Vagina (tissue), 2 donors: Measurements from ENCODE around the gene DBNDD1. TPM values are rescaled to one million over a fixed set of nuclear protein-coding genes. Genes with fewer than 3 reads are reported as not detected.
"Not testable (repeated sequence)": the region's sequence is repeated elsewhere in the genome, so short reads cannot be mapped to it uniquely, and the experiment has no call there.

Experiments
- DNase-seq, 2 donors: peaks; one replicate each; pipeline ENCODE4 v3.0.0-alpha.2; 2017; ENCODE audit errors: extremely low spot score in 2 of 2
- H3K27ac ChIP-seq: fragments of 200-600 bp; sonication (generic); one replicate; pipeline ENCODE4 v1.5.1; 2019
- H3K27me3 ChIP-seq: fragments of 200-600 bp; sonication (generic); one replicate; pipeline ENCODE4 v1.5.1; 2019
- H3K36me3 ChIP-seq, 2 donors: fragments of 200-600 bp; sonication (generic); one replicate each; pipeline ENCODE4 v1.5.1; 2017 to 2019
- H3K4me1 ChIP-seq: fragments of 200-600 bp; sonication (generic); one replicate; pipeline ENCODE4 v1.5.1; 2019
- H3K4me3 ChIP-seq, 2 donors: fragments of 200-600 bp; sonication (generic); 1 replicate in 1 of 2; 2 replicates in 1 of 2; pipeline ENCODE4 v1.5.1; 2016 to 2019
- H3K9me3 ChIP-seq: fragments of 200-600 bp; sonication (generic); one replicate; pipeline ENCODE4 v1.5.1; 2019
- POLR2A ChIP-seq, 2 donors: fragments of 450-650 bp; IDR thresholded peaks; one replicate each; pipeline ENCODE4 v1.6.1; 2017; ENCODE audit warnings: antibody characterized with exemption in 2 of 2, mild to moderate bottlenecking in 2 of 2, moderate library complexity in 2 of 2
- POLR2AphosphoS5 ChIP-seq, 2 donors: sonication (generic); formaldehyde crosslinking; IDR thresholded peaks; one replicate each; pipeline ENCODE4 v1.9.0; 2017; ENCODE audit warnings: antibody characterized with exemption in 2 of 2, mild to moderate bottlenecking in 2 of 2, low read depth in 1 of 2; ENCODE audit not compliant: insufficient read depth in 1 of 2
- intact Hi-C: fragments of 100-400 bp; cut with DNase I; formaldehyde crosslinking; loops from one replicate; pipeline ENCODE4 v1.15.1; 2023
- total RNA-seq: library from RNA; depleted of rRNA; stranded (reverse); fragments of >200 nt; gene quantifications from one replicate; pipeline ENCODE4 v1.2.3, GENCODE V29; 2016
- TF ChIP-seq, protein P1 (sequence below), 3 experiments: fragments of 450-650 bp in 2 of 3; fragments of 200-600 bp in 1 of 3; sonication (generic) in 1 of 3; IDR thresholded peaks; one replicate each; pipeline ENCODE4 v1.5.1; 2017 to 2019; ENCODE audit warnings: antibody characterized with exemption in 3 of 3, mild to moderate bottlenecking in 2 of 3, moderate library complexity in 2 of 3

Gene DBNDD1
- total RNA-seq, 1 donor from 2014 or later, result 8.1 TPM

DNA sequence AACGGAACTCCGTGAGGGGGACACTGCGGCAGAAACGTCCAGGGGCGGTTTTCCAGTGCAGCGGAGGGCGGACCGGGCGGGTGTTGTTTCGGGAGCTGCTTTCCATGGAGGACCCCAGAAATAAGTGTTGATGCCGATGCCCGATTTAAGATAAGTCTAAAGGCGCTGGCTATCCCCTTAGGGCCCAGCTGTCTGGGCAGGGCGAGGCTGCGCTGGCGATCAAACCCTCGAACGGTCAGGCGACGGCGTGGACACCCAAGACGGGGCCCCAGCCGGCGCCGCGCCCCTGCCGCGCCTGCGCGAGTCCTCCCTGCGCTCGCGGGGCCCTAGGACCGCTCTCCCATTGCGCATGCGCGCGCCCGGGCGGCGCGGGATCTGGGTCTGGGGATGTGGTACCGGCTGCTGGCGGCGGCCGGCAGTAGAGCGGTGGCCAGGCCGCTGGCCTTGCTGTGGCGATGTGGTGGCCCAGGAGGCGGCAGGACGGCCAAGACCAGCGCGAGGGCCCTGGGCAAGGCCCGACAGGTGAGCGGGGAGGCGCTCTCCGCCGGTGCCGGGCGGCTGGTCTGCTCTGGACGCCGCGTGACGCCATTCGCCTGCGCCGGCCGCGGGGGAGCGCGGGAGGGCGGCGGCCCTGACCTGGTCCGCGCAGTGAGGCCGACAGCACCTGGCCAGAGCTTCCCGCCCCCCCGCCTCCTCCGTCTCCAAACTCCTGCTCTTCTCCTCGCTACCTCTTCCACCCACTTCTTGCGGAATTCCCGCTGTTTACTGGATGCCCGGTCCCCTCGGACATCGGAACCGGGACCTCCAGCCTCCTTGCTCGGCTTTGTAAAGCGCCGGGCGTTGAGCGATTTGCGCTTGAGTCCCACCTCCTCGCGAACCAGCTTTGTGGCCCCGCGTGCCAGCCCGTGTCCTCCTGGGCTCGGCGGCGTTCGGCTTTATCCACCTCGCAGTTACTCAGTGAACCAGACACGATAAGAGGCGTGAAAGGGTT is 46.7 kb downstream of the DBNDD1 start:
- TF ChIP-seq, protein P1, sequence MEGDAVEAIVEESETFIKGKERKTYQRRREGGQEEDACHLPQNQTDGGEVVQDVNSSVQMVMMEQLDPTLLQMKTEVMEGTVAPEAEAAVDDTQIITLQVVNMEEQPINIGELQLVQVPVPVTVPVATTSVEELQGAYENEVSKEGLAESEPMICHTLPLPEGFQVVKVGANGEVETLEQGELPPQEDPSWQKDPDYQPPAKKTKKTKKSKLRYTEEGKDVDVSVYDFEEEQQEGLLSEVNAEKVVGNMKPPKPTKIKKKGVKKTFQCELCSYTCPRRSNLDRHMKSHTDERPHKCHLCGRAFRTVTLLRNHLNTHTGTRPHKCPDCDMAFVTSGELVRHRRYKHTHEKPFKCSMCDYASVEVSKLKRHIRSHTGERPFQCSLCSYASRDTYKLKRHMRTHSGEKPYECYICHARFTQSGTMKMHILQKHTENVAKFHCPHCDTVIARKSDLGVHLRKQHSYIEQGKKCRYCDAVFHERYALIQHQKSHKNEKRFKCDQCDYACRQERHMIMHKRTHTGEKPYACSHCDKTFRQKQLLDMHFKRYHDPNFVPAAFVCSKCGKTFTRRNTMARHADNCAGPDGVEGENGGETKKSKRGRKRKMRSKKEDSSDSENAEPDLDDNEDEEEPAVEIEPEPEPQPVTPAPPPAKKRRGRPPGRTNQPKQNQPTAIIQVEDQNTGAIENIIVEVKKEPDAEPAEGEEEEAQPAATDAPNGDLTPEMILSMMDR (IDR thresholded peaks at IDR 0.05), result no peak
- TF ChIP-seq POLR2AphosphoS5 (IDR thresholded peaks at IDR 0.05; ENCODE audit: insufficient read depth in 1 of 2, low read depth in 1 of 2) (peak in 1 of 2 donors; percentile 85), POLR2A (IDR thresholded peaks at IDR 0.05) (peak in 1 of 2 donors; percentile 80)
- no peaks in the 10 kb centered on the region for H3K27me3 ChIP-seq
- no peaks in the 10 kb centered on the region for H3K9me3 ChIP-seq
- intact Hi-C loops, result no loop called here
- H3K4me3 ChIP-seq, result peak overlapping the region; percentile 74 to 95
- H3K36me3 ChIP-seq, result no peaks in the 10 kb centered on the region
- H3K4me1 ChIP-seq, result peaks cover 25% of the 10 kb centered on the region
- DNase-seq, result no peak
- peak overlapping the region; percentile 85 for H3K27ac ChIP-seq

DNA sequence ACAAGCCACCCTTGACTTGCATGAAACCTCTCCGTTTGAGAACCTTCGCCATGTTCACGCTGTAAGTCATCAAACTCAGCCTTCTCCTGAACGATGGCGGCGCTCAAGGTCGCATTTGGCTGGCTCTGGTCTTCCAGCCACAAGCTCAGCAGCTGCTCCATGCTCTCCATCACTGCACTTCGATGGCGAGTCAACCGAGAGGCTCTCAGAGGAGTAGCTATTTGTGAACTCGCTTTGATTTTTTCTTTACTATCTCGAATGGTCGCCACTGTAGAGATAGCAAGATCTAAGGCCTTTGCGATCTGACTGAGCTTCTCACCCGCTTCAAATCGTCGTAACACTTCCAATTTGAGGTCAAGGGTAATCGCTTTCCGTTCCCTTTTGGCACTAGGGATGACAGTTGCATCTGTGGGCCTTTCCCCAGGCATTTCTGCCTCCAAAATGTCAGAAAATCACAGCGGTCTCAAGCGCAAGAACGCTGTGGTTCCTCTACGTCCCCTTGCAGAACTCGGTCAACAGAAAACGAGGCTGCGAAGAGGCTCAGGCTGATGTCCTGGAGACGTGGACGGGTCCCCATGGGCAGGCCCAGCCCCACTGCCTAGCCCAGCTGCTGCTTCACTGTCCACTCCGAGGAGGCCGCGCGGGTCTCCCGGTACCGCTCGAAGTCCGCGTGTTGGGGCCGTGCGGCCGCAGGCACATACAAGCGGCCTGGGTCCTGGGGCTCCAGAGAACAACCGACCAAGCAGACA is 47.6 kb downstream of the DBNDD1 start:
- Histone ChIP-seq H3K9me3 (no peaks in the 10 kb centered on the region), H3K27ac (peak overlapping the region; percentile 85), H3K4me1 (peaks cover 25% of the 10 kb centered on the region), H3K27me3 (no peaks in the 10 kb centered on the region), H3K4me3 (peak overlapping the region; percentile 74 to 95), H3K36me3 (no peaks in the 10 kb centered on the region)
- no peak for TF ChIP-seq POLR2A (IDR thresholded peaks at IDR 0.05)
- TF ChIP-seq POLR2AphosphoS5 (IDR thresholded peaks at IDR 0.05; ENCODE audit: insufficient read depth in 1 of 2, low read depth in 1 of 2), result no peak
- TF ChIP-seq, protein P1 (IDR thresholded peaks at IDR 0.05), result no peak
- DNase-seq, result no peak
- intact Hi-C loops, result no loop called here

DNA sequence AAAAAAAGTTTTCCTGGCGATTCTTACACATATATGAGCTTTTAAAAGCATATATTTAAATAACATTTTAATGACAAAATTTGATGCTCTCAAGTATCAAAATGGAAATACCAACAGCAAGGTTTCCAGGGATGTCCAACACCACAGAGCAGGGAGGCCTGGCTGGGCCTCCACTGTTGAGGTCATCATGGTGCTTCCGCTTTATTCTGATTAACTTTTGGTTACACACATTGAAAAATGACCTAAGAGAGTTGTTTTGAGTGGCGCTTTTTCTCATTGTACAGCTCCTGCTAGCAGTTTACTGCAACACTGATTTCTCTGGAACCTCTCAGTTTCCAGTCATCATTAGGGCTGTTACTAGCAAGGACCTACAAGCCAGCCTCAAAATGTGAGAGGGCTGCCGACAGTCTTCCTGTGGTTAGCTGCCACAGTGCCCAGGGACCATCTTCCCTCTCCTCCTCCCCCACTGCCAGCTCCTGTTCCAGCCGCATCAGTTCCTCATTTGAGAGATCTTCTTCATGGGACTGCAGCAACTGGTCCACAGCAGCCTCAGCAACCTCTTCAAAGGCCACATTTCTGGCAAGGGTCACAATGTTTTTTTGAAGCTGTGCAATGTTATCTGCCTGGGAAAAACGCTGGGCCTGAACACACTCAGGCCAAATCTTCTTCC is 49.4 kb downstream of the DBNDD1 start:
- intact Hi-C loops, result no loop called here
- H3K4me1 ChIP-seq, result peaks cover 25% of the 10 kb centered on the region
- TF ChIP-seq POLR2AphosphoS5 (IDR thresholded peaks at IDR 0.05; ENCODE audit: insufficient read depth in 1 of 2, low read depth in 1 of 2), result no peak
- TF ChIP-seq, protein P1 (IDR thresholded peaks at IDR 0.05), result no peak
- TF ChIP-seq POLR2A (IDR thresholded peaks at IDR 0.05), result no peak
- no peaks in the 10 kb centered on the region for H3K27me3 ChIP-seq
- no peaks in the 10 kb centered on the region for H3K36me3 ChIP-seq
- H3K27ac ChIP-seq, result no peak overlapping the region
- no peak for DNase-seq
- H3K9me3 ChIP-seq, result no peaks in the 10 kb centered on the region
- H3K4me3 ChIP-seq, result no peak overlapping the region

DNA sequence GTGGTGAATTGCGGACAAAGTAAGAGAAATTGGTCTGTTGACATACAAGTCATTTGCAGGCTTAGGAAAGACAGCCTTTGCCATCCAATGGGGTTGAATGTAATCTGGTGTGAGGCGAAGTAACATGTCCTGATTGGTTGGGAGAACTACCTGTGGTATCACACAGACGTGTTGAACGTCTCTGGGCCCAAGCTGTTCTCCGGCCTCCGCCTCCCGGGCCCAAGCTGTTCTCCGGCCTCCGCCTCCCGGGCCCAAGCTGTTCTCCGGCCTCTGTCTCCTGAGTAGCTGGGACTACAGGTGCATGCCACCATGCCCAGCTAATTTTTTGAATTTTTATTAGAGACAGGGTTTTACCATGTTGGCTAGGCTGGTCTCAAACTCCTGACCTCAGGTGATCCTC is 51.2 kb downstream of the DBNDD1 start:
- H3K36me3 ChIP-seq, H3K9me3 ChIP-seq, H3K27me3 ChIP-seq, H3K27ac ChIP-seq, H3K4me3 ChIP-seq, DNase-seq, intact Hi-C loops: not testable (repeated sequence)
- peaks cover 12% of the 10 kb centered on the region for H3K4me1 ChIP-seq

DNA sequence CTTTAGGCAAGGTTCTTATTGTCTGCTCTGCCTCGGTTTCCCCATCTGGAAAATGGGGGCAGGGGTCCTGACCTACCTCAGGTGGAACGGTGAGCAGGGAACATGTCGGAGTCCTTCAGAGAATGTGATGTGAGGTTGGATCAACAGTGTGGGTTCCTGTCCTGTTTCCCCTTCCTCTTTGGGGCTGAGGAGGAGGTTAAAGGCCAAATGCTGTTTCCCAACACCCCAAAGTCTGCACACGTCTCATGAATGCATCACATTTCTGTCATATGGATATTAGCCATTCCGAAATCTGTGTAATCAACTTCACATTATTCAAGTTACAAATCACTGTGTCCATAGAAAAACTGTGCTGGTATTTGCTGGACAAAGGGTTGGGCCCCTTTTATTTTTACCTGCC is 51.8 kb downstream of the DBNDD1 start:
- H3K9me3 ChIP-seq, intact Hi-C loops, H3K27me3 ChIP-seq, H3K4me3 ChIP-seq, DNase-seq, H3K36me3 ChIP-seq, H3K27ac ChIP-seq: not testable (repeated sequence)
- H3K4me1 ChIP-seq, result peaks cover 12% of the 10 kb centered on the region
